Neural crest cell (in vitro differentiated cells): ENCODE results near the gene PAPOLB. TPM values are rescaled to one million over a fixed set of nuclear protein-coding genes. Genes with fewer than 3 reads are reported as not detected.

ENCODE experiments used
- DNase-seq: peaks from one replicate; pipeline ENCODE4 v3.0.0; 2021; ENCODE audit warnings: low read depth, mixed read lengths, low spot score
- H3K27ac Mint-ChIP-seq: one replicate; pipeline ENCODE4 v1.8.0; 2021; ENCODE audit warnings: mild to moderate bottlenecking, mixed read lengths; ENCODE audit not compliant: unreplicated experiment
- H3K27me3 Mint-ChIP-seq: 2 replicates; pipeline ENCODE4 v1.8.0; 2021; ENCODE audit warnings: low read depth, mild to moderate bottlenecking, mixed read lengths
- H3K36me3 Mint-ChIP-seq: 2 replicates; pipeline ENCODE4 v1.8.0; 2021; ENCODE audit warnings: low read depth, mild to moderate bottlenecking, mixed read lengths
- H3K4me1 Mint-ChIP-seq: 2 replicates; pipeline ENCODE4 v1.8.0; 2021; ENCODE audit warnings: mixed read lengths
- H3K4me3 Mint-ChIP-seq: one replicate; pipeline ENCODE4 v1.8.0; 2021; ENCODE audit warnings: mild to moderate bottlenecking, mixed read lengths
- H3K9me3 Mint-ChIP-seq: 2 replicates; pipeline ENCODE4 v1.8.0; 2021; ENCODE audit warnings: mixed read lengths
- CTCF ChIP-seq: fragments of 200-600 bp; sonication (generic); conservative IDR thresholded peaks from 2 replicates; pipeline ENCODE4 v1.5.0; 2021; ENCODE audit warnings: antibody characterized with exemption, mild to moderate bottlenecking
- total RNA-seq: library from RNA; stranded (reverse); gene quantifications from 2 replicates; pipeline ENCODE4 v1.2.1, GENCODE V29; 2021

The PAPOLB gene
- total RNA-seq, 1 donor from 2014 or later: 0.26 TPM

GRCh38 chr7:4886671-4887070, 24.8 kb upstream of the PAPOLB start:
- H3K36me3 Mint-ChIP-seq: no peaks in the 10 kb centered on the region
- no peaks in the 10 kb centered on the region for H3K9me3 Mint-ChIP-seq
- no peak overlapping the region for H3K27ac Mint-ChIP-seq
- no peak for TF ChIP-seq CTCF
- peak overlapping the region; percentile 31 for H3K4me3 Mint-ChIP-seq
- no peak for DNase-seq
- H3K4me1 Mint-ChIP-seq: peaks cover 17% of the 10 kb centered on the region
- peaks cover 6% of the 10 kb centered on the region for H3K27me3 Mint-ChIP-seq

DNA sequence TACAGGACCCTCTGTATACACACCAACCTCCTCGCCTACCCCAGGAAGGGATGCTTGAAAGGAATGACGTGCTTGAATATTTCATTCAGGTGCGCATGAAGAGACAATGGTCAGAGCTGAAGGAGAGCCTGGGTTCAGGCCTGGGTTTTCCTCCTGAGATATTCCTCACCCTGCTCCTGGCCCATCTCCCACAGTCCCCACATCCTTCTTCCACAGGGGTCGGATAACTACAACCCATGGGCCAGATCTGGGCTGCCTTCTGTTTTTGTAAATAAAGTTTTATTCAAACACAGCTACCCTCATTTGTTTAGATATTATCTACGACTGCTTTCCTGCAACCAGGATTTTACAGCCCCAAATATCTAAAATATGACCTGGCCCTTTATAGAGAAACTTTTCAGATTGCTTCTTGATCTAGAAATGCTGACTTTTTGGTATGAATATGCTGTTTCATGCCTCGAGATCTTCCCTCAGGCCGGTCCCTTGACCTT, 23.5 kb upstream of the PAPOLB start:
- DNase-seq: no peak
- Mint-ChIP-seq H3K4me3 (peak overlapping the region; percentile 19), H3K36me3 (no peaks in the 10 kb centered on the region), H3K27me3 (peaks cover 6% of the 10 kb centered on the region), H3K9me3 (no peaks in the 10 kb centered on the region), H3K4me1 (peaks cover 22% of the 10 kb centered on the region), H3K27ac (no peak overlapping the region)
- no peak for TF ChIP-seq CTCF

- Mint-ChIP-seq H3K9me3 (no peaks in the 10 kb centered on the region), H3K27me3 (peaks cover 4% of the 10 kb centered on the region), H3K4me3 (peak overlapping the region; percentile 76), H3K4me1 (peaks cover 33% of the 10 kb centered on the region), H3K27ac (no peak overlapping the region), H3K36me3 (no peaks in the 10 kb centered on the region)
- no peak for TF ChIP-seq CTCF
- DNase-seq: no peak
These were observed 22.3 kb upstream of the PAPOLB start for GRCh38 chr7:4884164-4884563.

- Mint-ChIP-seq H3K27me3 (peaks cover 3% of the 10 kb centered on the region), H3K4me3 (peak within 1 kb of the TSS; percentile 92), H3K9me3 (no peaks in the 10 kb centered on the region), H3K36me3 (no peaks in the 10 kb centered on the region), H3K27ac (peak within 1 kb of the TSS; percentile 96), H3K4me1 (peaks cover 33% of the 10 kb centered on the region)
- TF ChIP-seq CTCF: peak; percentile 92
- peak; percentile 97 for DNase-seq
These were observed 21.7 kb upstream of the PAPOLB start, which contains the start of gene RADIL for GRCh38 chr7:4883372-4884144. Gene RADIL (minus strand): TSS chr7:4883716. CDS start chr7:4878139, 5,577 bp downstream.

DNA sequence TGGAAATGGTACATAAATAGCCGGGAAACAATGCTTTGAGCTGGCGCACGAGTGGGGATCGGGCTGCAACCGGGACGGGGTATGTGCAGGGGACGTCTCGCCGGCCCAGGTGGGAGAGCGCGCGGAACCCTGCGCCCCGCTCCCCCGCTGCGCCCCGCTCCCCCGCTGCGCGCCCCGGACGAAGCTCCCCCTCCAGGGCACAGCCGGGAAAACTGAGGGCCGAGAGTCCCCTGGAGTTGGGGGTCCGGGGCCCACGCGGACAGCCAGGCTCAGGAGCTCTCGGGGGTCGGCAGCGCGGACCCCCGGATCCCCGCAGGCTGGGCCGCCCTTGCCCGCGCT, 21.2 kb upstream of the PAPOLB start:
- Mint-ChIP-seq H3K4me3 (peak overlapping the region; percentile 92), H3K36me3 (no peaks in the 10 kb centered on the region), H3K4me1 (peaks cover 33% of the 10 kb centered on the region), H3K9me3 (no peaks in the 10 kb centered on the region), H3K27me3 (peaks cover 3% of the 10 kb centered on the region), H3K27ac (peak overlapping the region; percentile 96)
- DNase-seq: no peak
- TF ChIP-seq CTCF: no peak
